ENCODE data around the gene SLC45A2. TPM values are rescaled to one million over a fixed set of nuclear protein-coding genes. Genes with fewer than 3 reads are reported as not detected.

The SLC45A2 gene
- total RNA-seq (2022; extraction: Qiagen RNA extraction; ENCODE audit: low read depth): 0.07 TPM in 1 of 5 replicates, not detected in the others

GRCh38 chr5:33984671-33985124, at the start of gene SLC45A2:
SLC45A2 (minus strand) TSS chr5:33984693; CDS start chr5:33984583, 110 bp downstream.

GRCh38 chr5:34007621-34008600, 23.4 kb upstream of the SLC45A2 start, which contains the start of gene AMACR:
AMACR (minus strand) TSS chr5:34008050; CDS start chr5:34008019, 31 bp downstream.

GRCh38 chr5:33936381-33937016, 48.0 kb downstream of the SLC45A2 start, which contains the start of gene RXFP3:
RXFP3 (plus strand) TSS chr5:33936386; CDS start chr5:33936741, 355 bp downstream.

Other genes starting within 250 kb of the SLC45A2 start
- 6.6 to 9.2 TPM (median 7.6 TPM) in 5 replicates for gene ADAMTS12, start 92.7 kb downstream of the SLC45A2 start, total RNA-seq (2022; extraction: Qiagen RNA extraction; ENCODE audit: low read depth)
- gene RXFP3, start 48.3 kb downstream of the SLC45A2 start, total RNA-seq (2022; extraction: Qiagen RNA extraction; ENCODE audit: low read depth): not detected in 5 replicates
- 13.2 to 16.7 TPM (median 14.8 TPM) in 5 replicates for gene AMACR, start 23.4 kb upstream of the SLC45A2 start, total RNA-seq (2022; extraction: Qiagen RNA extraction; ENCODE audit: low read depth)
- 0.26 TPM in 1 of 5 replicates, not detected in the others for gene C1QTNF3, start 58.5 kb upstream of the SLC45A2 start, total RNA-seq (2022; extraction: Qiagen RNA extraction; ENCODE audit: low read depth)